Measurements from ENCODE around the gene AKR7A2.
A peak's percentile ranks its signal among the peaks of the same experiment; 100 is the strongest.
"Not testable (repeated sequence)": the region's sequence is repeated elsewhere in the genome, so short reads cannot be mapped to it uniquely, and the experiment has no call there.

The AKR7A2 gene

GRCh38 chr1:19324665-19324990 is 12.7 kb upstream of the AKR7A2 start:
- no peak for DNase-seq

- no peak for DNase-seq
These were observed 12.2 kb upstream of the AKR7A2 start for GRCh38 chr1:19323987-19324664.

- DNase-seq, result peak; percentile 11
These were observed 10.5 kb upstream of the AKR7A2 start for GRCh38 chr1:19322481-19322880.

GRCh38 chr1:19321071-19321470 is 9.1 kb upstream of the AKR7A2 start:
- no peak for DNase-seq

GRCh38 chr1:19319196-19319595 is 7.3 kb upstream of the AKR7A2 start:
- DNase-seq, result no peak

GRCh38 chr1:19317126-19317910 is 5.4 kb upstream of the AKR7A2 start:
- no peak for DNase-seq

GRCh38 chr1:19315378-19316198 is 3.6 kb upstream of the AKR7A2 start:
- no peak for DNase-seq

- DNase-seq, result no peak
These were observed 2.3 kb upstream of the AKR7A2 start for GRCh38 chr1:19313961-19314882.

- no peak for DNase-seq
These were observed 1.7 kb upstream of the AKR7A2 start for GRCh38 chr1:19313636-19313959.

GRCh38 chr1:19312782-19313635 is 1.1 kb upstream of the AKR7A2 start:
- no peak for DNase-seq

- no peak for DNase-seq
These were observed 427 bp downstream of the AKR7A2 start for GRCh38 chr1:19311503-19311930.

GRCh38 chr1:19310720-19311502 is 1.0 kb downstream of the AKR7A2 start:
- no peak for DNase-seq

- no peak for DNase-seq
These were observed 1.9 kb downstream of the AKR7A2 start for GRCh38 chr1:19310061-19310460.

GRCh38 chr1:19309123-19309813 is 2.7 kb downstream of the AKR7A2 start:
- DNase-seq, result no peak

- DNase-seq, result no peak
These were observed 3.4 kb downstream of the AKR7A2 start for GRCh38 chr1:19308509-19308907.

- DNase-seq, result no peak
These were observed 4.0 kb downstream of the AKR7A2 start for GRCh38 chr1:19307794-19308508.

GRCh38 chr1:19306941-19307340 is 5.0 kb downstream of the AKR7A2 start:
- DNase-seq, result no peak

GRCh38 chr1:19305880-19306279 is 6.1 kb downstream of the AKR7A2 start:
- DNase-seq, result no peak

- not testable (repeated sequence) for DNase-seq
These were observed 7.9 kb downstream of the AKR7A2 start for GRCh38 chr1:19304081-19304480.

- no peak for DNase-seq
These were observed 11.7 kb downstream of the AKR7A2 start for GRCh38 chr1:19300211-19300610.
